ENCODE data around the gene ZBTB17.
"Not testable (repeated sequence)": the region's sequence is repeated elsewhere in the genome, so short reads cannot be mapped to it uniquely, and the experiment has no call there.

Gene ZBTB17

DNA sequence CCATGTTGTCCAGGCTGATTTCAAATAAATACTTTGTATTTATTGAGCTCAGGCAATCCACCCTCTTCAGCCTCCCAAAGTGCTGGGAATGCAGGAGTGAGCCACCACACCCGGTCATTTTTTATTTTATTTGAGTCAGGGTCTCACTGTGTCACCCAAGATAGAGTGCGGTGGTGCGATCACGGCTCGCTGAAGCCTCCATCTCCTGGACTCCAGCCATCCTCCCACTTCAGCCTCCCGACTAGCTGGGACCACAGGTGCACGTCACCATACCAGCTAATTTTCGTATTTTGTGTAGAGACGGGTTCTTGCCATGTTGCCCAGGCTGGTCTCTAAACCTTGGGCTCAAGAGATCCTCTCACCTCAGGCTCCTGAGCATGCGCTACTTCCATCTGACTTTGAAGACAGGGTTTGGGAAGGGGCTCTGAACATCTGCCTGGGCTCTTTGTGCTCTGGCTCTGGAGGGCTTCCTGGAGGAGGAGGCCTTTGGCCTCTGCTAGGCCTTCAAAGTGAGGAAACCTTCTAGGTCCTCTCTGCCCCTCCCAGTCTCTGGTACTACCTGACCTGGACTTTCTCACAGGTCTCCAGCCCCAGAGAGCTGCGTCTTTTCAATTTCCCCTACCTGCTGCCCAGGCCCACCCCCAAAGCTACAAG, 36.2 kb upstream of the ZBTB17 start:
- DNase-seq = no peak

DNA sequence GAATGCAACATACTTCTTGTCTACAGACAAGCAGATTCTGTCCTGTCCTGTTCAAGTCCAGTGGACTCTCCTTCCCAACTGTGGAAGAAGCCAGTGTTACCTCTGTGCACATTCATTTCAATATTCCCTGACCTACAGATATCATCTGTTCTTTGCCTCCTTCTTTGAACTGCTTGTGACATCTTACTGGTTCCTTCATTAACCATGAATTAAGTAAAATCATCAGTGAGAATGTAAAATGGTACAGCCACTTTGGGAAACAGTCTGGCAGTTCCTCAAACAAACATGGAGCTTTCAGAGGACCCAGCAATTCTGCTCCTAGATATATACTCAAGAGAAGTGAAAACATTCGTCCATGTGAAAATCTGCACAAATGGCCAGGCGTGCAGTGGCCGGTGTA, 34.9 kb upstream of the ZBTB17 start:
- DNase-seq = no peak

DNA sequence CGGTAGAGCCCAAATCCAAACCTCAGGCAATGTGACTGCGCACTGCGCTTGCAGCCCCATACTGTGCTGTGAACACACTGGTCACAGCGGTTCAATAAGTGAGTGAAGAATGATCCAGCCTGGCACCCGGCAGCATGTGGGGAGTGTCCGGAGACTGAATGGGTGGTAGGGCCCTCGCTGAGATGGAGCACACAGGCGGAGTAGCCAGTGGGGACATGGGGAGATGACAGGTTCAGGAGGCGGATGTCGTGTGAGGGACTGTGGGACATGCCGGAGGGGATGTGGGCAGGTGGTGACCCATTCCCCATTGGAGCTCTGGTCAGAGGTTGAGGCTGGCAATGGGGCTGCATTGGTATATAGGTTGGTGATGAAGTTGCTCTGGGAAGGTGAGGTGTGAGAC, 33.8 kb upstream of the ZBTB17 start:
- no peak for DNase-seq

DNA sequence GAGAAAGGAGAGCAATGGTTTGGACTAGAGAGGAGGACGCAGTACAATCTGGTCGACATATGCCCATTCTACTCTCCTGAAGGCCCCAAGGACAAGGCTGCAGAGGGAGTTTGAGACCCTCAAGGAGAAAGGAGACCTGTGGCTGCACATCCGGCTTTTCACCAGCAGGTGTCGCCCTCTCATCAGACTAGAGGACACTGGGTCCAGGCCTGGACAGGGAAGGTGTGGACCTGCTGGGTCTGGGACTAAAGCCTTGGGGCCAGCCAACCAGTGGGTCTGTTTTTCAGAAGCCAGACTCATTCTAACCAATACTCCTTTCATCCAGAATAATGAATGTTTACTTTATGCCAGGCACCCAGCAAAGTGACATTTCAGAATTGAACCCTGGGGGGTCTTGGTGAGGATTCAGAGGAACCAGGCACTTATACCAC, 33.1 kb upstream of the ZBTB17 start:
- peak; percentile 9 to 68 (median 54) for DNase-seq

DNA sequence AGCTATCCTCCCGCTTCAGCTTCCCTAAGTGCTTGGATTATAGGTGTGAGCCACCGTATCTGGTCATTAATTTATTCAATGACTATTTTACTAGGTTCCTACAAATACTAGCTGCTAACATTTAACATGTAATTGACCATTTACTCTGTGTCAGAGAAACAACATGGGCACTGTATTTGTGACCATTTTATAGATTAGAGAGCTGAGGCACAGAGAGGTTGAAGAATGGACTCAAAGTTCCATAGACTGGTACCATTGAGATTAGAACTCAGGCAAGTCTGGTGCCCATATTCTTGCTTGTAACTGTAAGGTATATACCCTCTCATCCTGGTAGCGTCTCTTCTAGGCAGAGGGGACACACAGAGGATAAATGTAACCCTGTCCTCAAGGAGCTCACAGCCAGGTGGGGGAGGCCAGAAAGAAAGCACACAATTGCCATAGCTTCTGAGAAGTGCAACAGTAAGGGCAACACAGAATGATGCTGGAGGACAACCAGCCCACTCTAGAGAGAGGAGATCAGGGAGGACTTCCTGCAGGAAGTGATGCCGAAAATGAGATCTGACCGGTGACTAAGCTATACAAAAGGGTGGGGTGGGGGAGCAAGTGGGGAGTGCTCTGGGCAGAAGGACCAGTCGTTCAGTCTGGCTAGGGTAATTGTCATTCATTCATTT, 31.9 kb upstream of the ZBTB17 start:
- DNase-seq = no peak

DNA sequence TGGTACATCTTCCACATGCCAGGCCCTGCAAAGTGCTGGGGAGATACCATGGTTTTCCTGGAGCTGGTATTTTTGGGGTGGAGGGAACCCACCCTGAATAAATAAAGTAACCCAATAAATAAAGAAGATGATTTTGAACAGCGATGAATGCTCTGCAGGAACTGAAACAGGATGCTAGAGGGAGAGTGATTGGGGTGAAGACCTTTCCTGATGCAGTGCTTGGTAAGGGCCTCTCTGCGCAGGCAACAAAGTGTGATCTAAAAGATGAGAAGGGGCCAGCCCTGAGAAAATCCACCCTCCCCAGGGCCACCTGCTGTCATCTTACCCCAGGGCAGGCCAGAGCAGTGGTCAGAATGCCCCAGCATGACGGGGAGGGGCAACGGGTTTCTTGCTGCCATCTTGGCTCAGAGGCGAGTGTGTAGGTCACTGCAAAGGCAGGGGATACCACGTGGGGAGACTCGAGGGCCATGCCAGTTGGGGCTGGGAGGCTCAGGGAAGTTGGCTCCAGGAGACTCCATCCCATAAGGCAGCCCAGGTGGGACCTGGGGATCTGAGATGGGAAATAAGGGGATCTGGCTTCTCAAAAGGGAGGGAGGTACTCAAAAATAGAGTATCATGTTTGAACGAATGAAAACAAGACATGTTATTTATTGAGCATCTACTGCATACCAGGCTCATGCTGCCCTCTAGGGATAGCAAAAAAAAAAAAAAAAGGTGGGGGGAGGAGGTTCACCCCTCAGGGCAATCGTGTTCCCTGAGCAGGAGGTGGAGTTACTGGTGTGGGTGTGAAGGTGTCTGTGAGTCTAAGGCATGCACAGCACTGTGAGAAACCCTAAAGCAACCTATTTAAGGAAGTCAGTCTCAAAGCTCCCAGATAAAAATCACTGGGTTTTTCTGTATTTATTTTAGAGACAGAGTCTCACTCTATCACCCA, 30.9 kb upstream of the ZBTB17 start:
- no peak for DNase-seq

DNA sequence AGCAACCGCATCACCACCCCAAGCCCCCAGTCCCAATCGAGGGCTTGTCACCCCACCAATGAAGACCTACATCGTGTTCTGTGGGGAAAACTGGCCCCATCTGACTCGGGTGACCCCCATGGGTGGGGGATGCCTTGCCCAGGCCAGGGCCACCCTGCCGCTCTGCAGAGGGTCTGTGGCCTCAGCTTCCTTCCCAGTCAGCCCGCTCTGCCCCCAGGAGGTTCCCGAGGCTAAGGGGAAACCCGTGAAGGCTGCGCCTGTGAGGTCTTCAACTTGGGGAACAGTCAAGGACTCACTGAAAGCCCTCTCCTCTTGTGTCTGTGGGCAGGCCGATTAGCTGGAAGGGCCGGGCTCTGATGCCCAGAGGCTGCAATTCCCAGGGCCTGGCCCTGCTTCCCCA, 30.1 kb upstream of the ZBTB17 start:
- no peak for DNase-seq

DNA sequence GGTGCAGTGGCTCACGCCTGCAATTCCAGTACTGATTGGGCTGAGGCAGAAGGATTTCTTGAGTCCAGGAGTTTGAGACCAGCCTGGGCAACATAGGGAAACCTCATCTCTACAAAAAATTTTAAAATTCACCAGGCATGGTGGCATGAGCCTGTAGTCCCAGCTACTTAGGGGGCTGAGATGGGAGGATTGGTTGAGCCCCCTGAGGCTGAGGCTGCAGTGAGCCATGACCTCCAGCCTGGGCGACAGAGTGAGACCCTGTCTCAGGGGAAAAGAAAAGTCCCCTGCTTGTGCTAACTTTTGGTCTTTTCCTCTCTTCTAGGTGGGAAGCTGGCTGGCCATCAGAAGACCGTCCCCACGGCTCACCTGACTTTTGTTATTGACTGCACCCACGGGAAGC, 29.7 kb upstream of the ZBTB17 start:
- no peak for DNase-seq

DNA sequence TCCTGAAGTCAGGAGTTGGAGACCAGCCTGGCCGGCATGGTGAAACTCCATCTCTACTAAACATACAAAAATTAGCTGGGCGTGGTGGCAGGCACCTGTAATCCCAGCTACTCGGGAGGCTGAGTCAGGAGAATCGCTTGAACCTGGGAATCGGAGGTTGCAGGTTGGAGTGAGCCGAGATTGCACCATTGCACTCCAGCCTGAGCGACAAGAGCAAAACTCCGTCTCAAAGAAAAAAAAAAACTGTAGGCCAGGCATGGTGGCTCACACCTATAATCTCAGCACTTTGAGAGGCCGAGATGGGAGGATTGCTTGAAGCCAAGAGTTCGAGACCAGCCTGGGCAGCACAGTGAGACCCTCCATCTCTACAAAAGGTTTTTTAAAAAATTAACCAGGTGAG, 25.4 kb upstream of the ZBTB17 start:
- DNase-seq = not testable (repeated sequence)

DNA sequence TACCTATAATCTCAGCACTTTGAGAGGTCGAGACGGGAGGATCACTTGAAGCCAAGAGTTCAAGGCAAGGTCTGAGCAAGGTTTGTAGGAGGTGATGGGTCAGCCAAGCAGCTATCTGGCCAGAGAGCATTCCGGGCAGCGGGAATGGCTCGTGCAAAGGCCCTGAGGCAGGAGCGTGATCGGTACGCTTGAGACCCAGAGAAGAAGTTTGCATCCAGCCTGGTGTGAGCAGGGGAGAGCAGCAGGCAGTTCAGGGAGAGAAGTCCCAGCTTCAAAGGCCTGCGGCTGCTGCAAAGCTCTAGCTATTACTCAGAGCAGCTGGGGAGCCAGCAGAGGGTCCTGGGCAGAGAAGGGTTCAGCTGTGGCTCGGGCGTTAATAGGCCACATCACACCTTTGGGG, 23.0 kb upstream of the ZBTB17 start:
- DNase-seq = no peak

DNA sequence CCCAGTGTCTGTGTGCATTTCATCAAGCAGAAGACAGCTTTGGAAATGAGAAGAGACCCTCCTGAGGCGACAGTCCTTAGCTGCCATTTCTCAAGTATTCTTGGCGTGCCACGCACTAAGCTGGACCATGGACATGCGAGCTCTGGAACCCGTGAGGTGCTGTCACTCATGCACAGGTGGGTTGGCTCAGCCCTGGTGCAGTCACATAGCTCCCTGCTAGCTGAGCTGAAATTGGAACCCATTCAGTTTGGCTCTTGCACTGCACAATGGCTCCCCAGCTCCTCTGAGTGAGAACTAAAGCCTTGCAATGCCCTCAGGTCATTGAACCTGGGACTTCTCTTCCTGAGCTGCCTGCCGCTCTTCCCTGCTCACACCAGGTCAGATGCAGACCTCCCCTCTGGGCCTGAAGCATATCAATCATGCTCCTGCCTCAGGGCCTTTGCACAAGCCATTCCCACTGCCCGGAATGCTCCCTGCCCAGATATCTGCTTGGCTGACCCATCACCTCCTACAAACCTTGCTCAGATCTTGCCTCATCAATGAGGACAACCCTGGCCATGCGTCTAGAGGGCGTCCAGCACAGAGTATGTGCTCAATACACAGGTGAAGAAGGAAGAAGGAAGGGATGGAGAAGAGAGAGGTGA, 21.9 kb upstream of the ZBTB17 start:
- DNase-seq = no peak

DNA sequence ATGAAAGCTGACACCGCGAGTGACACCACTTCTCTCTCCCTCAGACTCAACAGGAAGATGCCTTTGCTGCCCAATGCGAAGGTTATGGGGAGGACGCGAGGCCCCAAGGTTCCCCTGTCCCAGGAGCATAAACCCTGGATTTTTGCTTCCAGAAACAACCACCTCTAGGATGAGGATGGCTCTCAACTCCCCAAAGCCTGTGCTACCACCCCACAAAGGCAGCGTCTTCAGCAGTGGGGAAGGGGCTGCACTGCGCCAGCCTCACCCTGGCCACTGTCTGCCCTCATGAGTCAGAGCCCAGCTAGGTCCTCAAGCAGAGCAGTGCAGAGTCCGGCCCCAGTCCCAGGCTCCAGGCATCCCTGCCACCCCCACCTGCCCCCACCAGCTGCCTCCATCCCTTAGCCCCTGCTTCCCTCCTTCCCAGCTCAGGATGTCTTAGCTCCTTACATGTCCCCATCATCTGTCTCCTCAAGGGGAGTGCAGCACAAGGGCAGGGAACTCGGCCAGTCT, 21.2 kb upstream of the ZBTB17 start:
- no peak for DNase-seq

DNA sequence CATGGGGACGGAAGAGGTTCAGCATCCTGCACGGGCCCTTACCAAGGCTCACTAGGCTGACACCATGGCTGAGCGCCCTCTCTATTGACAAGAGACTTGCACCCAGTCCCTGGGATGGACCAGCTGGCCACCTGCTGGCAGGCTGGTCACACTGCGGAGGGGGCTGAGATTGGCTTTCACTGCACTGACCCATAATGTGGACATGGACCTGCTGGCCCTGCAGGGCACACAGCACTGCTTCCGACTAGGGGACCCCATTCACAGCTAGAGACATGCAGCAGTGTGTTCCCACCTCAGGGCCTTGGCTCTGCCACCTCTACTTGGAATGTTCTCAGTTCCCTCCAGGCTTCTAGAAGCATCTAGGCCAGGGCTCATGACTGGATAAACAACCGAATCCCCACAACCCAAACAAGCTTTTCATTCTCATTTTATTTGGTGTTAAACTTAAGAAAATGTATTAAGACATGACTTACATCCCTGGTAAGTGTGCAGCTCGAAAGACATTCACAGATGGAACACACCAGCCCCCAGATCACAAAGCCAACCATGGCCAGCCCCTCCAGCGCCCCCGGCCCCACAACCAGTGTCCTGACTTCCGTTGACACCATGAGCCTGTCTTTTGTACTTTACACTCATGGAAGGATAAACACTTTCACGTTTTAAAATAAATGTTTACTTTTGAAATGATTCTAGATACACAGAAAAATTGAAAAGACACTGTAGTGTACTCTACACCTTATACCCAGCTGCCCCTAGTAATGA, 18.9 kb upstream of the ZBTB17 start:
- DNase-seq = peak in 2 of 4 experiments; percentile 13 to 20

DNA sequence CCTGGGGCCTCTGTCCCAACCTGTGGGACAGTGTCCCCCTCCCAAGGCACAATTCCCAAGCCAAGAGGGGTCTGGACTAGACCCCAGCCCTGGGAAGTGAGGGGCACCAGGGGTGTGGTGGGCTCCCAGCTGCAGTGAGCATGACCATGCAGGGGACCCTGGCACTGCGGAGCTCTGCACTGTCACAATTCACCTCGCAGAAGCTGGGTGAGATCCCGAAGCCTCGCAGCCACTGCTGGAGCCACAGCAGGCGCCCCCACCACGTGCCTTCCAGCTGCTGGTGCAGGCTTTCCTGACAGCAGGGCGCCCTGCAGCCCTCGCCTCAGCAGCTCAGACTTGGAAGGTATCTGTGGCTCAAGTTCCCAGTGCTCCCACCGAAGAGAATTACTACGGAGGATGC, 18.2 kb upstream of the ZBTB17 start:
- no peak for DNase-seq

DNA sequence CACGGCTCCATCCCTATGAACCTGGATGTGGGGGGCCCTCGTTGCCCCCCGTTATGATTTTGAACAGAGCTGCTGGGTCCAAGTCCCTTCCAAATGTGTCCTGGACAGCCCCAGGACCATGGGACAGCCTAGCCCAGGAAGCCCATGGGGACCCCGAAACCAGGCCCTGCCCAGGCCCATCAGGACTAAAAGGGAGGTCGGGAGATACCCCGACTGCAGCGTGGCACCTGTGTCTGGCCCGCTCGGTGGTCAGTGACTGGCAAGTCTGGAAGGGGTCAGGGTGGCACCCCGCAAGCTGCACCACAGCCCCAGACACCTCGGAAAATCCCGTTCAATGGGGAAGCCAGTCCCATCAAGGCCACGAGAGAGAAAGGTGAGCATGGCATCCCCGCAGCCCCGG, 17.8 kb upstream of the ZBTB17 start:
- no peak for DNase-seq

DNA sequence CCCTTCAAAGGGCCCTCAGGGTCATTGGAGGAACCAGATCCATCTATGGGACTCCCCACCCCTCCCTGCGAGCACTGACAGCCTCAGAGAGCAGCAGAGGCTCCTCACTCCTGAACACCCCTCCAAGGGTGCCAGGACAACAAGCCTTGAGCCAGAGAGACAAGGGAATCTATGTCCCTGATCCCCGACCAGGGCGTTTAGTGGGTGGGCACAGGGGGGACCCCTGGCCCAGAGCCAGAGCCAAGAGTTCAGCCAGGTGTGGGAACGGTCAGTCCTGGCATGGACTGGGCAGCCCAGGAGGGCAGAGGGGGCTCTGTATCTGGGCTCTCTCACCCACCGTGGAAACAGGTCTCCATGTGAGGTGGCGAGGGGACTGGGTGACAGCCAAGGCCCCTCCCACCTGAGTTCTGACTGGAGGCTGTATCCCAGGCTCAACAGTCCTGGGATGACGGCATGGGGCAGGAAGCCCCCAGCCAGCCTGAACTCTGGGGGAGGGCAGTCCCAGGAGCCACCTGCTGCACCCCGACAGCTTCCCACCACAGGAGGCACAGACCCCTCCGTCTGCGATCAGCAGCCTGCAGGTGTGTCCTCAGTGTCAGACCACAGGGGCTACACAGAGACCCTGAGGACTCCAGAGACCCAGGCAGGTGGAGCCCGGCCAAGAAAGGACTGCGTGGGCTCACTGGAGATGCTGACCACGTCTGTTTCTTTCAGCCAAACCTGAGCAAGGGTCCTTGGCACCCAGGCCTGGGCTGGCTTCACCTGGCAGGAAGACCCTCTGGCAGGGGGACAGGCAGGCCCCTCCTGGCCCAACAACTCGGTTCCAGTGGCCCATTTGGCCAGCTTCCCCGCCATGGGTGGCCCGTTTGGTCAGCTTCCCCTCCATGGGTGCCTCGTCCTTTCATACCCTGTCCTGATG, 16.9 kb upstream of the ZBTB17 start:
- no peak for DNase-seq

DNA sequence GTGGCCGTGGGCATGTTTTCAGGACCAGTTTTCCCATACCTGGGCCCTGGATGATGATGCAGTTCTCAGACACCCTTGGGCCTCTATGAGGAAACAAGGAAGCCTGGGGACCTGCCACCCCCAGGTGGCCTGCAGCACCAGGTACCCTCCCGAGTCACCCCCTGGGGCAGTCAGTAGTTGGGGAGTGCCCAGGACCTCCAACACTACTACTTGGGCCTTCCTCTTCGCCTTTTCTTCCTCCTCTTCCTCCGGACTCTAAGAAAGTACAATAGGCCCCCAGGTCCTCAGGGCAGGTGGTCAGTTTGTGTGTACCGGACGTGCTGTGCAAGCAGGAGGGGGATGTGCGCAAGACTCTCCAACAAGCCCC, 16.3 kb upstream of the ZBTB17 start:
- no peak for DNase-seq

DNA sequence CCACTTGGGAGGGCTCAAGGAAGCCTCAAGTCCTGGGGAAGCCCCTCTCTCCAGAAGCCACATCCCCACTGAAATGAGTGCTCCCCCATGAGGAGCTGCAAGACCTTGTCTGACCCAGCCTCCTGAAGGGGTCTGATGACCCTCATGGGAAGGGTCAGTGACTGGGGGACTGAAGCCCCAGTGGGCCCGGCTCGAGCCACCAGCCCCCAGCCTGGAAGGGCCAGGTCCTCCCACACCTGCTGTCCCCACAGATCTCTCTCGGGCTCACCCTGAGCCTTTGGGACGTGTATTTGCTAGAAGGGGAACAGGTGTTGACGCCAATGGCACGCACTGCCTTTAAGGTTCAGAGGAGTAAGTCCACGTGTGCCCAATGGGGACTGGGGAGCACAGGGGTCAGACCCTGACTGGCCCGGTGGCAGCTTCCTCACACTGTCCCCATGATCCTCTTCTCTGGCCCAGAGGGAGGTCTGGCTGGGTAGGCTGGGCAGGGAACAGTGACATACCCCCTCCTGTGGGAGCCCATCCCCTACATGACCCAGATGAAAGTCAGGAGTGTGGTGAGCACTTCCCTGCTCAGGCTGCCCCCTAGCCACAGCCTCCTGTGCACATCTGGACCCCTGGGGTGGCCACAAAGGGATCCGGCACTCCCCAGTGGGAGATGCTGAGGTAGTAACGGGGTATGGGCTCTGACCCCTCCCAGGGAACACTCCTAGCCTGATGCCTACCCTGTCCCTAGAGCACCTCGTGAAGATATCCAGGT, 15.7 kb upstream of the ZBTB17 start:
- no peak for DNase-seq

DNA sequence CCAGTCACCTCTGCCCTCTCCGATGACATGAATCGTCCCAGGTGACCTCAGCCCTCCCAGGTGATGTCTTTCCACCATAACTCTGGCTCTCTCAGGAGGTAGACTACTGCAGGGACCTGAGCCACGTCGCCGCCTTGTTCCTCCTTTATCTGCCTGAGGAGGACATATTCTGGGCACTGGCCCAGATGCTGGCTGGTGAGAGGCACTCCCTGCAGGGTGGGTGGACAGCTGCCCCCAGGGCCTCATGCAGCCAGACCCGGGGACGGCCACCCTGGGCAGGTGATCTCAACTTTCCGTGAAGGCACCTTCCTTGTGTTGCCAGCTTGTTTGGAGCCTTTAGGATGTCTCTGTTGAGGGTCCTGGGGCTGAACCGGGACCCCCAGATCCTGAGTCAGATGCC, 13.9 kb upstream of the ZBTB17 start:
- DNase-seq = no peak

All from activated CD4-positive, CD25-positive, alpha-beta regulatory T cell (primary cell).